Calu3 (cell line): ENCODE data around the gene P2RY13. TPM values are rescaled to one million over a fixed set of nuclear protein-coding genes. Genes with fewer than 3 reads are reported as not detected.

ENCODE experiments used
- BruUV-seq: library from RNA; stranded (reverse); fragments of 400-500 nt; replicated peaks from 2 replicates; lab custom pipeline; 2021; lab: Mats Ljungman, UMichigan
- CTCF ChIA-PET: fragments of 300-600 bp; sonication (Branson Sonifier 250); formaldehyde crosslinking; loops from one replicate; lab custom pipeline; 2022; ENCODE audit warnings: antibody characterized with exemption; lab: Charles Lee
- DNase-seq: peaks from one replicate; pipeline ENCODE4 v3.0.0; 2022
- H3K27ac Mint-ChIP-seq: one replicate; pipeline ENCODE4 v1.8.0; 2022; ENCODE audit warnings: mixed read lengths; ENCODE audit not compliant: unreplicated experiment
- H3K27me3 Mint-ChIP-seq: one replicate; pipeline ENCODE4 v1.8.0; 2022; ENCODE audit warnings: mixed read lengths; ENCODE audit not compliant: unreplicated experiment
- H3K36me3 Mint-ChIP-seq: one replicate; pipeline ENCODE4 v1.8.0; 2022; ENCODE audit warnings: mild to moderate bottlenecking, moderate library complexity, mixed read lengths; ENCODE audit not compliant: insufficient read depth, unreplicated experiment
- H3K4me1 Mint-ChIP-seq: one replicate; pipeline ENCODE4 v1.8.0; 2022; ENCODE audit warnings: mild to moderate bottlenecking, low read depth, mixed read lengths; ENCODE audit not compliant: unreplicated experiment
- H3K4me3 Mint-ChIP-seq: one replicate; pipeline ENCODE4 v1.8.0; 2022; ENCODE audit warnings: mild to moderate bottlenecking, low read depth, moderate library complexity, mixed read lengths; ENCODE audit not compliant: unreplicated experiment
- H3K9me3 Mint-ChIP-seq: one replicate; pipeline ENCODE4 v1.8.0; 2022; ENCODE audit warnings: low read depth, mixed read lengths; ENCODE audit not compliant: unreplicated experiment
- intact Hi-C: fragments of 100-400 bp; cut with micrococcal nuclease; formaldehyde crosslinking; loops from one replicate; pipeline ENCODE4 v1.10.0; 2022; ENCODE audit not compliant: unreplicated experiment
- total RNA-seq: library from RNA; stranded (reverse); gene quantifications from 2 replicates; pipeline ENCODE4 v1.2.3, GENCODE V29; 2022
- TF ChIP-seq, protein P1 (sequence below): fragments of 200-600 bp; IDR thresholded peaks from one replicate; pipeline ENCODE4 v1.8.0; 2022; ENCODE audit warnings: antibody characterized with exemption; ENCODE audit not compliant: unreplicated experiment

Gene P2RY13
- total RNA-seq, 1 experiment from 2014 or later = not detected

DNA sequence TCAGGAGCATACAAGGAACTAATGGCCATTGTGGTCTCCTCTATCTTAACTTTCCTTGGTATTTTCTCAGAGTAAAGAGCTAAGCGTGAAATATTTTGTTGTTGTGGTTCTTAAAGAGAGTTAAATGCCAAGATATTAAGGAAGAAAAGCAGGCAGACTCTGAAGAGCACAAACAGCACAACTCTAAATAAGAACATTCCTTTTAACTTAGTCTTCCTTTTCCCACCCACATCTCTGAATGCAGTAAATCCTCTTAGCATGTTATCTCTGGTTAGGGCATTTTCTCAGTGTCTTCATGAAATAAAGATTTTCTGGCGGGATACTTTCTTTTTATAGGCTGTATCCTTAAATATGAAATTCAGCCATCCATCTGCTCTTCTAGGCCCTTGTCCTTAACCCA is 14.2 kb downstream of the P2RY13 start:
- H3K4me1 Mint-ChIP-seq = peaks cover 30% of the 10 kb centered on the region
- H3K36me3 Mint-ChIP-seq = no peaks in the 10 kb centered on the region
- no TSS peak for BruUV-seq
- no peak overlapping the region for H3K4me3 Mint-ChIP-seq
- CTCF ChIA-PET = no interaction called here
- no peaks in the 10 kb centered on the region for H3K27me3 Mint-ChIP-seq
- no peak for DNase-seq
- no peaks in the 10 kb centered on the region for H3K9me3 Mint-ChIP-seq
- intact Hi-C loops = no loop called here
- TF ChIP-seq, protein P1, sequence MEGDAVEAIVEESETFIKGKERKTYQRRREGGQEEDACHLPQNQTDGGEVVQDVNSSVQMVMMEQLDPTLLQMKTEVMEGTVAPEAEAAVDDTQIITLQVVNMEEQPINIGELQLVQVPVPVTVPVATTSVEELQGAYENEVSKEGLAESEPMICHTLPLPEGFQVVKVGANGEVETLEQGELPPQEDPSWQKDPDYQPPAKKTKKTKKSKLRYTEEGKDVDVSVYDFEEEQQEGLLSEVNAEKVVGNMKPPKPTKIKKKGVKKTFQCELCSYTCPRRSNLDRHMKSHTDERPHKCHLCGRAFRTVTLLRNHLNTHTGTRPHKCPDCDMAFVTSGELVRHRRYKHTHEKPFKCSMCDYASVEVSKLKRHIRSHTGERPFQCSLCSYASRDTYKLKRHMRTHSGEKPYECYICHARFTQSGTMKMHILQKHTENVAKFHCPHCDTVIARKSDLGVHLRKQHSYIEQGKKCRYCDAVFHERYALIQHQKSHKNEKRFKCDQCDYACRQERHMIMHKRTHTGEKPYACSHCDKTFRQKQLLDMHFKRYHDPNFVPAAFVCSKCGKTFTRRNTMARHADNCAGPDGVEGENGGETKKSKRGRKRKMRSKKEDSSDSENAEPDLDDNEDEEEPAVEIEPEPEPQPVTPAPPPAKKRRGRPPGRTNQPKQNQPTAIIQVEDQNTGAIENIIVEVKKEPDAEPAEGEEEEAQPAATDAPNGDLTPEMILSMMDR = no peak
- peak overlapping the region; percentile 71 for H3K27ac Mint-ChIP-seq

DNA sequence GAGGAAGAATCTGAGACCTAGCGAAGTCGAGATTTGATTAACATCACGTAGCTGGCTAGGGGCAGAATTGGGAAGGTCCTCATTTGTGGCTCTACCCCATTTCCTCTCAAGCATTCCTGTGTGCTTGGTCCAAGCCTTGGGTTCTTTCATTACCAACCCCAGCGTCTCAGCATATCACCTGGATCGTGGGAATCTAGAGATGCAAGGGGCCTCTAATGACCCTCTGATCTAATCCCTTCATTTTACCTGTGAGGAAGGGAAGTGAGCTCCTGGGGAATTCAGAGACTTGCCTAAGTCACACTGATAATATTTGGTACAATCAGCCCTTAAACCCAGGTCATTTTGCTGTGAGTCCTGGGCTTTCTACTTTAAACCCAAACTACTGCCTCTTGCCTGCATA is 14.8 kb downstream of the P2RY13 start:
- intact Hi-C loops = no loop called here
- CTCF ChIA-PET = no interaction called here
- TF ChIP-seq, protein P1 = no peak
- Mint-ChIP-seq H3K36me3 (no peaks in the 10 kb centered on the region), H3K9me3 (no peaks in the 10 kb centered on the region), H3K4me1 (peaks cover 30% of the 10 kb centered on the region), H3K27ac (peak overlapping the region; percentile 71), H3K27me3 (no peaks in the 10 kb centered on the region), H3K4me3 (no peak overlapping the region)
- no TSS peak for BruUV-seq
- no peak for DNase-seq

DNA sequence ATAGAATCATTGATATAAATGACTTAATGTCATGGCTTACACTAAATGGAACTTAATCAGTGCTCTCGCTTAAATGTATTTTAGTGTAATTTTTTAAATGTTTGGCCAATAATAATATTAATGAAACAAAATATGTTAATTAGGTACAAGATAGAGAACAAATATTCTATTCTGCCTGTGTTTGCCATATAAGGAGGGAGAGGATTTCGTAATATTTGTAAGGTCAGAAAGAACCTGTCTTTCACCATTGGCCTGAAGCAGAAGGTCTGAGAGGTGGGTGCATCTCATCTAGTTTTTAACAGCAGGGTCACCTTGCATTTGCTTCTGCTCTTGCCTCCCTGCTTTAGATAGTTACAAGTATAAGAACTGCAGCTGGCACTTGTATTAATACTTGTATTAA is 15.2 kb downstream of the P2RY13 start:
- no peaks in the 10 kb centered on the region for H3K9me3 Mint-ChIP-seq
- BruUV-seq = no TSS peak
- H3K4me3 Mint-ChIP-seq = no peak overlapping the region
- CTCF ChIA-PET = interaction anchor here (0.9 kb wide), 1 partner anchor 9 kb away, joined by 4 read pairs; no protein-coding TSS in a partner anchor
- DNase-seq = no peak
- no peak overlapping the region for H3K27ac Mint-ChIP-seq
- no peaks in the 10 kb centered on the region for H3K36me3 Mint-ChIP-seq
- H3K27me3 Mint-ChIP-seq = no peaks in the 10 kb centered on the region
- H3K4me1 Mint-ChIP-seq = peaks cover 30% of the 10 kb centered on the region
- TF ChIP-seq, protein P1 = no peak
- intact Hi-C loops = no loop called here

DNA sequence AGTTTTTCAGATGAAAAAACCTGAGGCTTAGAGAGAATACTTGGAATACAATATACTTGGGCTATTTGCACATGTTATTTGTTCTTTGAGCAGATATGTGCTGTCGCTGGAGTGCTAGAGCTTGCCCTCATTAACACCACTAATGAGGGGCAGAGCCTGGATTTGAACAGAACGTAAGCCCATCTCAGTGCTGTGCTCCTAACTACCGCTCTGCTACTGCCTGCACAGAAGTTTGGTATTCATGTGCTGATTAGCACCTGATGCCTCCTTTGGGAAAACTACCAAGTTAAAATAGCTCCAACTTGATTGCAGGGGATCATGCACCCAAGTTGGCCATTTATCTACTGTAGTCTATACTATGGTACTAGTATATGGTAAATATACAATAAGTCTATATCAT is 16.4 kb downstream of the P2RY13 start:
- H3K4me1 Mint-ChIP-seq = peaks cover 24% of the 10 kb centered on the region
- no peaks in the 10 kb centered on the region for H3K9me3 Mint-ChIP-seq
- intact Hi-C loops = no loop called here
- DNase-seq = no peak
- H3K4me3 Mint-ChIP-seq = no peak overlapping the region
- TF ChIP-seq, protein P1 = no peak
- no peaks in the 10 kb centered on the region for H3K36me3 Mint-ChIP-seq
- no peaks in the 10 kb centered on the region for H3K27me3 Mint-ChIP-seq
- no peak overlapping the region for H3K27ac Mint-ChIP-seq
- CTCF ChIA-PET = no interaction called here
- no TSS peak for BruUV-seq
